H9 (cell line): ENCODE results near the gene CCDC180. TPM values are rescaled to one million over a fixed set of nuclear protein-coding genes. Genes with fewer than 3 reads are reported as not detected.

Source experiments
- DNase-seq: peaks from one replicate; pipeline ENCODE4 v3.0.0-alpha.2; 2017
- H2AFZ ChIP-seq: one replicate; pipeline ENCODE4 v1.6.1; 2013; ENCODE audit warnings: mild to moderate bottlenecking, low read length, control low read depth, moderate library complexity
- H2AK5ac ChIP-seq: 2 replicates; pipeline ENCODE4 v1.6.1; 2013; ENCODE audit warnings: low read length, control low read depth, mixed read lengths; ENCODE audit not compliant: insufficient read length
- H2BK120ac ChIP-seq: one replicate; pipeline ENCODE4 v1.6.1; 2013; ENCODE audit warnings: low read depth, mild to moderate bottlenecking, low read length, control low read depth, inconsistent platforms; ENCODE audit not compliant: poor library complexity, severe bottlenecking
- H2BK12ac ChIP-seq: 2 replicates; pipeline ENCODE4 v1.6.1; 2013; ENCODE audit warnings: low read length, control low read depth, mixed read lengths, low read depth; ENCODE audit not compliant: insufficient read length
- H2BK15ac ChIP-seq: 2 replicates; pipeline ENCODE4 v1.6.1; 2013; ENCODE audit warnings: low read depth, low read length, control low read depth
- H2BK20ac ChIP-seq: one replicate; pipeline ENCODE4 v1.6.1; 2013; ENCODE audit warnings: low read depth, mild to moderate bottlenecking, low read length, control low read depth, inconsistent platforms; ENCODE audit not compliant: poor library complexity, severe bottlenecking
- H2BK5ac ChIP-seq: 2 replicates; pipeline ENCODE4 v1.6.1; 2013; ENCODE audit warnings: low read length, control low read depth, mixed read lengths; ENCODE audit not compliant: insufficient read length
- H3K14ac ChIP-seq: 2 replicates; pipeline ENCODE4 v1.6.1; 2013; ENCODE audit warnings: low read length, control low read depth; ENCODE audit not compliant: insufficient read depth
- H3K18ac ChIP-seq: 2 replicates; pipeline ENCODE4 v1.6.1; 2013; ENCODE audit warnings: low read depth, mild to moderate bottlenecking, mixed read lengths, low read length, control low read depth; ENCODE audit not compliant: insufficient read length
- H3K23ac ChIP-seq: 2 replicates; pipeline ENCODE4 v1.6.1; 2013; ENCODE audit warnings: low read length, control low read depth, mixed read lengths, low read depth; ENCODE audit not compliant: insufficient read length
- H3K23me2 ChIP-seq: 2 replicates; pipeline ENCODE4 v1.6.1; 2013; ENCODE audit warnings: low read depth, mild to moderate bottlenecking, mixed read lengths, low read length, control low read depth; ENCODE audit not compliant: insufficient read length, poor library complexity, severe bottlenecking
- H3K27ac ChIP-seq: 2 replicates; pipeline ENCODE4 v1.5.1; 2013; ENCODE audit warnings: low read length, control low read depth, mixed read lengths, low read depth; ENCODE audit not compliant: insufficient read length
- H3K27me3 ChIP-seq: 2 replicates; pipeline ENCODE4 v1.6.1; 2013; ENCODE audit warnings: low read length, control low read depth, inconsistent platforms; ENCODE audit not compliant: insufficient read depth
- H3K4ac ChIP-seq: 2 replicates; pipeline ENCODE4 v1.6.1; 2013; ENCODE audit warnings: low read depth, mild to moderate bottlenecking, control low read depth, inconsistent platforms, low read length, moderate library complexity
- H3K4me1 ChIP-seq: 2 replicates; pipeline ENCODE4 v1.6.1; 2013; ENCODE audit warnings: low read length, control low read depth, inconsistent platforms; ENCODE audit not compliant: insufficient read depth
- H3K4me2 ChIP-seq: 2 replicates; pipeline ENCODE4 v1.6.1; 2013; ENCODE audit warnings: low read length, control low read depth, mixed read lengths; ENCODE audit not compliant: insufficient read length, insufficient read depth
- H3K56ac ChIP-seq: 2 replicates; pipeline ENCODE4 v1.6.1; 2013; ENCODE audit warnings: low read depth, mild to moderate bottlenecking, mixed read lengths, low read length, control low read depth; ENCODE audit not compliant: insufficient read length
- H3K79me1 ChIP-seq: 2 replicates; pipeline ENCODE4 v1.6.1; 2013; ENCODE audit warnings: low read depth, mild to moderate bottlenecking, moderate library complexity, low read length, control low read depth, inconsistent platforms; ENCODE audit not compliant: insufficient read depth, poor library complexity, severe bottlenecking
- H3K79me2 ChIP-seq: 2 replicates; pipeline ENCODE4 v1.6.1; 2013; ENCODE audit warnings: low read length, control low read depth, inconsistent platforms; ENCODE audit not compliant: insufficient read depth
- H3K9ac ChIP-seq: 2 replicates; pipeline ENCODE4 v1.6.1; 2013; ENCODE audit warnings: low read length, control low read depth, mixed read lengths; ENCODE audit not compliant: insufficient read length; ENCODE audit errors: extremely low read depth
- H3K9me3 ChIP-seq: one replicate; pipeline ENCODE4 v1.6.1; 2013; ENCODE audit warnings: low read depth, low read length, inconsistent platforms; ENCODE audit not compliant: control insufficient read depth
- H3T11ph ChIP-seq: one replicate; pipeline ENCODE4 v1.6.1; 2013; ENCODE audit warnings: mild to moderate bottlenecking, low read length, control low read depth, inconsistent platforms
- H4K20me1 ChIP-seq: one replicate; pipeline ENCODE4 v1.6.1; 2013; ENCODE audit not compliant: control insufficient read depth, insufficient read length, insufficient read depth
- H4K5ac ChIP-seq: 2 replicates; pipeline ENCODE4 v1.6.1; 2013; ENCODE audit warnings: low read depth, mild to moderate bottlenecking, mixed read lengths, low read length, control low read depth; ENCODE audit not compliant: insufficient read length
- H4K8ac ChIP-seq: replicated peaks from 2 replicates; pipeline ENCODE4 v1.6.1; 2013; ENCODE audit warnings: low read length, control low read depth, mixed read lengths, low read depth; ENCODE audit not compliant: insufficient read length
- H4K91ac ChIP-seq: 2 replicates; pipeline ENCODE4 v1.6.1; 2013; ENCODE audit warnings: low read depth, mild to moderate bottlenecking, moderate library complexity, mixed read lengths, low read length, control low read depth; ENCODE audit not compliant: insufficient read length
- H3K27ac Mint-ChIP-seq, 3 experiments: 2 replicates in 2 of 3; 3 replicates in 1 of 3; pipeline ENCODE4 v1.8.0; 2020 to 2021; ENCODE audit warnings: mixed read lengths in 3 of 3, mild to moderate bottlenecking in 1 of 3, moderate library complexity in 1 of 3
- H3K27me3 Mint-ChIP-seq: 2 replicates; pipeline ENCODE4 v1.8.0; 2021; ENCODE audit warnings: low read depth, mild to moderate bottlenecking, moderate library complexity, mixed read lengths
- H3K36me3 Mint-ChIP-seq, 3 experiments: 2 replicates in 2 of 3; 3 replicates in 1 of 3; pipeline ENCODE4 v1.8.0; 2020 to 2021; ENCODE audit warnings: low read depth in 3 of 3, mixed read lengths in 3 of 3; ENCODE audit not compliant: insufficient read depth in 1 of 3
- H3K4me1 Mint-ChIP-seq, 2 experiments: 2 replicates each; pipeline ENCODE4 v1.8.0; 2020; ENCODE audit warnings: mixed read lengths in 2 of 2
- H3K4me3 Mint-ChIP-seq, 2 experiments: 2 replicates in 1 of 2; 3 replicates in 1 of 2; pipeline ENCODE4 v1.8.0; 2020 to 2021; ENCODE audit warnings: mild to moderate bottlenecking in 2 of 2, mixed read lengths in 2 of 2, moderate library complexity in 1 of 2
- H3K9me3 Mint-ChIP-seq, 2 experiments: 2 replicates in 1 of 2; 3 replicates in 1 of 2; pipeline ENCODE4 v1.8.0; 2020; ENCODE audit warnings: mild to moderate bottlenecking in 2 of 2, mixed read lengths in 2 of 2, moderate library complexity in 1 of 2
- CTCF ChIP-seq: fragments of 200-600 bp; sonication (generic); conservative IDR thresholded peaks from 3 replicates; pipeline ENCODE4 v1.8.0; 2021; ENCODE audit warnings: antibody characterized with exemption, mild to moderate bottlenecking
- WGBS: extraction: QIAGEN DNeasy Blood & Tissue Kit; methylation state at CpG from one replicate; pipeline ENCODE4 v1.1.7; 2013; ENCODE audit warnings: missing lambda C conversion rate, low lambda C conversion rate, mixed read lengths; ENCODE audit not compliant: insufficient read length; ENCODE audit errors: extremely low coverage; 5-methylcytosine and 5-hydroxymethylcytosine counted together
- total RNA-seq: library from RNA; stranded (reverse); gene quantifications from 2 replicates; pipeline ENCODE4 v1.2.1, GENCODE V29; 2021

Gene CCDC180
- total RNA-seq, 1 experiment from 2014 or later = 5.9 TPM

- Histone ChIP-seq H2BK15ac (no peak overlapping the region), H3K23me2 (no peaks in the 10 kb centered on the region), H3K27ac (no peak overlapping the region), H2BK120ac (no peak overlapping the region), H4K20me1 (no peaks in the 10 kb centered on the region), H3K4me2 (no peak overlapping the region), H3K4me1 (no peaks in the 10 kb centered on the region), H3K18ac (no peak overlapping the region), H2AK5ac (no peak overlapping the region), H2BK5ac (no peak overlapping the region), H3K56ac (no peak overlapping the region), H2BK20ac (no peak overlapping the region), H3K14ac (no peak overlapping the region), H3T11ph (no peak overlapping the region), H3K4ac (no peak overlapping the region), H3K79me1 (no peaks in the 10 kb centered on the region), H2BK12ac (no peak overlapping the region), H4K91ac (no peak overlapping the region), H3K27me3 (no peaks in the 10 kb centered on the region), H4K8ac (no peak overlapping the region), H4K5ac (no peak overlapping the region), H3K9me3 (no peaks in the 10 kb centered on the region), H3K79me2 (no peaks in the 10 kb centered on the region), H2AFZ (no peak overlapping the region), H3K23ac (no peak overlapping the region), H3K9ac (no peak overlapping the region)
- no CpG with 5 or more reads among the region's 4 CpGs for WGBS
- no peak for DNase-seq
- no peak for TF ChIP-seq CTCF
- Mint-ChIP-seq H3K36me3 (peaks cover 5 to 43% (median 29%) of the 10 kb centered on the region in 3 experiments; a peak in 6 of 7 replicates), H3K27me3 (no peaks in the 10 kb centered on the region), H3K27ac (peak overlapping the region in 1 of 3 experiments; percentile 49; a peak in 2 of 7 replicates), H3K4me3 (no peak overlapping the region), H3K9me3 (no peaks in the 10 kb centered on the region; a peak in 1 of 5 replicates), H3K4me1 (peaks cover 0 to 6% of the 10 kb centered on the region in 2 experiments; a peak in 2 of 4 replicates)
Observed at GRCh38 chr9:97315550-97315949, 8.1 kb downstream of the CCDC180 start.
